ENCODE measurements around the gene MGLL. TPM values are rescaled to one million over a fixed set of nuclear protein-coding genes. Genes with fewer than 3 reads are reported as not detected.

MGLL gene
- total and polyA plus RNA-seq, 4 donors = 9.4 to 277 (median 74.2) TPM

DNA sequence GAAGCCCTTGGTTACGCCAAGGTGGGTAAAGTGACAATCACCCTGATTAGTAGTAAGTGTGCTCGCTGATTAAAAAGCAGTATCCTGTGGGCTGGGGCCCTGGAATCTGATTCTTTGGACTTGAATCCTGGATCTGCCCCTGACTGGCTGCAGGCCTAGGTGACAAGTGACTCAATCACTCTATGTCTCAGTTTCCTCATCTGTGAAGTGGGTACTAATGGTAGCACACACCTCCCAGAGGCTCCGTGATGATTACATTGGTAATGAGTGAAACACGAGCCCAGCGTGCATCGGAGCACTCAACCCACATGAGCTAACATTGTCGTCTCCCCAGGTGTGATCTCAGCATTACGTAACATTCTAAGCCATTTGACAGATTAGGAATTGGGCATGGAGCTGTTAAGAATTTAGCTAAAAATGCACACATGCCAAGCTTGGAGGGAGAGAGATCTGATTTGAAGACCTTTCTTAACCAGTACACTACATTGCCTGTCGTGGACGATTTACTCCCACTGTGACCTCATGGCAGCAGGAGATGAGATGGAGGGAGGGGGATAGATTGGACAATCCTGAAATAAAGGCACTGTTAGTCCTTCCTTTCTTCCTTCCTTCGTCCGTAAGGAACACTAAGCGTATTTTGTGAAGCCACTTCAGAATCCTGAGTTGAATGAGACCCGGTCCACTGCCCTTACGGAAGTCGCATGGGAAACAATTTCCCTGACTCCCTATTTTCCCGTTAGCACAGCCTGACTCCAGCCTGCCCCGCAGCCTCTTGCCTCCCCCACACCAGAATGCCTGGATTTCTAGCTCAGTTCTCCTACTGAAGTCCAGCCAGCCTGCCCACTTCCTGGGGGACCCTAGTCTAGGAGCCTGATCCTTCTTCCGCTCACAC, 32.1 kb downstream of the MGLL start:
- Histone ChIP-seq H3K4me1 (ENCODE audit: control insufficient read depth in 4 of 4, insufficient read depth in 4 of 4, low read length in 3 of 4) (peaks cover 2 to 39% (median 31%) of the 10 kb centered on the region in 4 donors), H3K9ac (ENCODE audit: low read depth in 1 of 2, low read length in 2 of 2) (no peak overlapping the region), H3K27ac (ENCODE audit: low read depth in 1 of 2, low read length in 2 of 2) (no peak overlapping the region), H3K4me3 (ENCODE audit: low read depth in 1 of 3, low read length in 3 of 3) (no peak overlapping the region), H3K36me3 (ENCODE audit: control insufficient read depth in 4 of 4, insufficient read depth in 3 of 4, low read depth in 1 of 4, low read length in 3 of 4) (peaks cover 0 to 11% (median 7%) of the 10 kb centered on the region in 4 donors), H3K9me3 (ENCODE audit: control insufficient read depth in 4 of 4, low read length in 3 of 4) (no peaks in the 10 kb centered on the region), H3K27me3 (ENCODE audit: control insufficient read depth in 4 of 4, insufficient read depth in 4 of 4, low read length in 3 of 4) (no peaks in the 10 kb centered on the region)
- WGBS = 92% methylated on average over 19 of the region's 19 CpGs
- TF ChIP-seq RXRA (IDR thresholded peaks at IDR 0.05) (peak in 1 of 2 donors; percentile 18), EGR1 (IDR thresholded peaks at IDR 0.05; ENCODE audit: low read depth in 2 of 2) (no peak)
- no peak for DNase-seq (ENCODE audit: low spot score)

DNA sequence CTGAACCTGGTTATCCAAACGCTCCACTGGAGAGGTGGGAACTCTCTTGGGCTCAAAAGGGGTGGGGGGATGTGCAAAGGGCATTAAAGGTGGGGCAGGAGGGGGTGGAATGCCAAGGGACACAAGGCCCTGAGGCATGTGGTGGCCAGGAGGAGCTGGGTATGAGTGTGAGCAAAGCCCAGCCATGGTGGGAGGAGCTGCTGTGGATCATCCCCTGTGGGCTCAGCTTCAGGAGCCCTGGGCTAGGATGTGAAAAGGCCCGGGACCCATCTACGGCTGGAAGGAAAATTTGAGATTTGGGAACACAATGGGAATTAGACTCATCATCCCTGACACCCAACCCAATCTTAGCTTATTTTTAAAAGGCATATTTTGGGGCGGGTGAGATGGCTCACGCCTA, 33.3 kb downstream of the MGLL start:
- DNase-seq (ENCODE audit: low spot score) = no peak
- no peaks in the 10 kb centered on the region for H3K9me3 ChIP-seq (ENCODE audit: control insufficient read depth in 4 of 4, low read length in 3 of 4)
- no peaks in the 10 kb centered on the region for H3K27me3 ChIP-seq (ENCODE audit: control insufficient read depth in 4 of 4, insufficient read depth in 4 of 4, low read length in 3 of 4)
- H3K9ac ChIP-seq (ENCODE audit: low read depth in 1 of 2, low read length in 2 of 2) = no peak overlapping the region
- H3K36me3 ChIP-seq (ENCODE audit: control insufficient read depth in 4 of 4, insufficient read depth in 3 of 4, low read depth in 1 of 4, low read length in 3 of 4) = peaks cover 0 to 2% (median 0%) of the 10 kb centered on the region in 4 donors
- 93% methylated on average over 5 of the region's 5 CpGs for WGBS
- H3K4me1 ChIP-seq (ENCODE audit: control insufficient read depth in 4 of 4, insufficient read depth in 4 of 4, low read length in 3 of 4) = peaks cover 8 to 49% (median 37%) of the 10 kb centered on the region in 4 donors
- no peak overlapping the region for H3K4me3 ChIP-seq (ENCODE audit: low read depth in 1 of 3, low read length in 3 of 3)
- TF ChIP-seq NR2F2 (IDR thresholded peaks at IDR 0.05) (no peak), RXRA (IDR thresholded peaks at IDR 0.05) (no peak)
- no peak overlapping the region for H3K27ac ChIP-seq (ENCODE audit: low read depth in 1 of 2, low read length in 2 of 2)

DNA sequence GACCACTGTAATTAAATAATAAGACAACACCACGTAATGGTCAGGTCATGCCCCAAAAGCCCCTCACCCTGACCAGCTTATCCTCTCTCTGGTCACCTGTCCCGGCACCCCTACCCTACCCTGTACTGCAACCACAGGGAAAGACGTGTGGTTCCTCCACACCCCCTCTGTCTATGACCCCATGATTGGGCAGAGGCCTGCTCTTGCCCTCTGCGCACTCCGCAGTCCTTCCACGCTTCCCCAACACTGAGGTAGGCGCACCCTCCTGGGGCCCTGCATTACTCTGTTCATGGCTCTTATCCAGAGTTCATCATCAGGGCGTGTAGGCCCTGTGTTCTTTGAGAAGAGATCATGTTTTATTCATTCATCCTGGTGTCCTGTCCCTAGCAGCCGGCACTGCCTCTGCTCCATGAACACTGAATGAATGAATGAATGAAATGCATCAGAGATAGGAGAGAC, 33.8 kb downstream of the MGLL start:
- TF ChIP-seq, protein P1, sequence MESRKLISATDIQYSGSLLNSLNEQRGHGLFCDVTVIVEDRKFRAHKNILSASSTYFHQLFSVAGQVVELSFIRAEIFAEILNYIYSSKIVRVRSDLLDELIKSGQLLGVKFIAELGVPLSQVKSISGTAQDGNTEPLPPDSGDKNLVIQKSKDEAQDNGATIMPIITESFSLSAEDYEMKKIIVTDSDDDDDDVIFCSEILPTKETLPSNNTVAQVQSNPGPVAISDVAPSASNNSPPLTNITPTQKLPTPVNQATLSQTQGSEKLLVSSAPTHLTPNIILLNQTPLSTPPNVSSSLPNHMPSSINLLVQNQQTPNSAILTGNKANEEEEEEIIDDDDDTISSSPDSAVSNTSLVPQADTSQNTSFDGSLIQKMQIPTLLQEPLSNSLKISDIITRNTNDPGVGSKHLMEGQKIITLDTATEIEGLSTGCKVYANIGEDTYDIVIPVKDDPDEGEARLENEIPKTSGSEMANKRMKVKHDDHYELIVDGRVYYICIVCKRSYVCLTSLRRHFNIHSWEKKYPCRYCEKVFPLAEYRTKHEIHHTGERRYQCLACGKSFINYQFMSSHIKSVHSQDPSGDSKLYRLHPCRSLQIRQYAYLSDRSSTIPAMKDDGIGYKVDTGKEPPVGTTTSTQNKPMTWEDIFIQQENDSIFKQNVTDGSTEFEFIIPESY (IDR thresholded peaks at IDR 0.05) = no peak
- no peak for TF ChIP-seq TAF1 (conservative IDR thresholded peaks at IDR 0.05)
- WGBS = 92% methylated on average over 9 of the region's 9 CpGs
- no peak overlapping the region for H3K27ac ChIP-seq (ENCODE audit: low read depth in 1 of 2, low read length in 2 of 2)
- H3K9ac ChIP-seq (ENCODE audit: low read depth in 1 of 2, low read length in 2 of 2) = no peak overlapping the region
- H3K36me3 ChIP-seq (ENCODE audit: control insufficient read depth in 4 of 4, insufficient read depth in 3 of 4, low read depth in 1 of 4, low read length in 3 of 4) = no peaks in the 10 kb centered on the region
- no peaks in the 10 kb centered on the region for H3K9me3 ChIP-seq (ENCODE audit: control insufficient read depth in 4 of 4, low read length in 3 of 4)
- H3K4me1 ChIP-seq (ENCODE audit: control insufficient read depth in 4 of 4, insufficient read depth in 4 of 4, low read length in 3 of 4) = peaks cover 8 to 54% (median 37%) of the 10 kb centered on the region in 4 donors
- H3K4me3 ChIP-seq (ENCODE audit: low read depth in 1 of 3, low read length in 3 of 3) = no peak overlapping the region
- DNase-seq (ENCODE audit: low spot score) = no peak
- no peaks in the 10 kb centered on the region for H3K27me3 ChIP-seq (ENCODE audit: control insufficient read depth in 4 of 4, insufficient read depth in 4 of 4, low read length in 3 of 4)

DNA sequence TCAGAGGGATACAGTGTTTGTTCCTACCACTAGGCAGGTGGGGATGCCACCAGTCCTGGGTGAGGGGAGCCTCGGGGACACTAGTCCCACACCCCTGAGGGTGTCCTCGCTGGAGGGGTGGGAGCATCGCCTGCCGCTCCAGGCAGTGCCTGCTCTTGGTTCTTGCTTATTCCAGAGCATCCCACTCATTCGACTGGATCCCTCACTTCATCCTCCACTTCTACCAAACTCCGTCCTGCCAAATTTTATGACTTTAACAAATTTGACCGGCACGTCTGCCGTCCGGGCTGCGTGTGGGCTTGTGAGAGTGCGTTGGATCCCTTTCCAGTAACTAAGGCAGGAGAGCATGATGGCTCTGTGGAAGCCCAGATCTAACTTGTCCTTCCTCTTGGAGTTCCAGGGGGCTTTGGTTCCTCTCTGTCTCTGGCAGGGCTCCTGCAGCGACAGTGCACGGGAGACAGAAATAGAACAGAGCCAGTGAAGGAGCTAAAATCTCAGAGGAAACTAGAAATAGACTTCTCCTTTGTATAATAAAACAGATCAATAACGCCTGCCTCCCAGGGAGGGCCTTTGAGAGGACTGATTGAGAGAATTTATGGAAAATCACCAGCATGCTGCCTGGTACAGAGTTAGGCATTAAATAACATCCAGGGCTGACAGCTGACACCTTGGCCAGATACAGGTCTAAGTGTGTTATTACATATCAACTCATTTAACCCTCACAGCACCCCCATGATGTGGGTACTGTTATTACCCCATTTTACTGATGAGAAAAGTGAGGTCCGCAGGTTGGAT, 34.5 kb downstream of the MGLL start:
- Histone ChIP-seq H3K9me3 (ENCODE audit: control insufficient read depth in 4 of 4, low read length in 3 of 4) (no peaks in the 10 kb centered on the region), H3K27me3 (ENCODE audit: control insufficient read depth in 4 of 4, insufficient read depth in 4 of 4, low read length in 3 of 4) (no peaks in the 10 kb centered on the region), H3K9ac (ENCODE audit: low read depth in 1 of 2, low read length in 2 of 2) (no peak overlapping the region), H3K4me3 (ENCODE audit: low read depth in 1 of 3, low read length in 3 of 3) (no peak overlapping the region), H3K4me1 (ENCODE audit: control insufficient read depth in 4 of 4, insufficient read depth in 4 of 4, low read length in 3 of 4) (peaks cover 8 to 51% (median 37%) of the 10 kb centered on the region in 4 donors), H3K27ac (ENCODE audit: low read depth in 1 of 2, low read length in 2 of 2) (peak overlapping the region; percentile 42 to 58), H3K36me3 (ENCODE audit: control insufficient read depth in 4 of 4, insufficient read depth in 3 of 4, low read depth in 1 of 4, low read length in 3 of 4) (no peaks in the 10 kb centered on the region)
- DNase-seq (ENCODE audit: low spot score) = no peak
- 88% methylated on average over 16 of the region's 16 CpGs for WGBS
- TF ChIP-seq HNF4A (conservative IDR thresholded peaks at IDR 0.05) (no peak), HNF4G (IDR thresholded peaks at IDR 0.05) (no peak), TAF1 (conservative IDR thresholded peaks at IDR 0.05) (no peak), SP1 (IDR thresholded peaks at IDR 0.05) (no peak), FOXA1 (IDR thresholded peaks at IDR 0.05) (no peak), GABPA (IDR thresholded peaks at IDR 0.05 in 1 of 2, conservative IDR thresholded peaks at IDR 0.05 in 1 of 2) (no peak), EGR1 (IDR thresholded peaks at IDR 0.05; ENCODE audit: low read depth in 2 of 2) (no peak), YY1 (IDR thresholded peaks at IDR 0.05) (no peak)
- TF ChIP-seq, protein P2, sequence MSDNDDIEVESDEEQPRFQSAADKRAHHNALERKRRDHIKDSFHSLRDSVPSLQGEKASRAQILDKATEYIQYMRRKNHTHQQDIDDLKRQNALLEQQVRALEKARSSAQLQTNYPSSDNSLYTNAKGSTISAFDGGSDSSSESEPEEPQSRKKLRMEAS (IDR thresholded peaks at IDR 0.05) = no peak
- TF ChIP-seq, protein P1 (IDR thresholded peaks at IDR 0.05) = no peak
- TF ChIP-seq, protein P3, sequence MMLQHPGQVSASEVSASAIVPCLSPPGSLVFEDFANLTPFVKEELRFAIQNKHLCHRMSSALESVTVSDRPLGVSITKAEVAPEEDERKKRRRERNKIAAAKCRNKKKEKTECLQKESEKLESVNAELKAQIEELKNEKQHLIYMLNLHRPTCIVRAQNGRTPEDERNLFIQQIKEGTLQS (IDR thresholded peaks at IDR 0.05) = no peak
- TF ChIP-seq, protein P4, sequence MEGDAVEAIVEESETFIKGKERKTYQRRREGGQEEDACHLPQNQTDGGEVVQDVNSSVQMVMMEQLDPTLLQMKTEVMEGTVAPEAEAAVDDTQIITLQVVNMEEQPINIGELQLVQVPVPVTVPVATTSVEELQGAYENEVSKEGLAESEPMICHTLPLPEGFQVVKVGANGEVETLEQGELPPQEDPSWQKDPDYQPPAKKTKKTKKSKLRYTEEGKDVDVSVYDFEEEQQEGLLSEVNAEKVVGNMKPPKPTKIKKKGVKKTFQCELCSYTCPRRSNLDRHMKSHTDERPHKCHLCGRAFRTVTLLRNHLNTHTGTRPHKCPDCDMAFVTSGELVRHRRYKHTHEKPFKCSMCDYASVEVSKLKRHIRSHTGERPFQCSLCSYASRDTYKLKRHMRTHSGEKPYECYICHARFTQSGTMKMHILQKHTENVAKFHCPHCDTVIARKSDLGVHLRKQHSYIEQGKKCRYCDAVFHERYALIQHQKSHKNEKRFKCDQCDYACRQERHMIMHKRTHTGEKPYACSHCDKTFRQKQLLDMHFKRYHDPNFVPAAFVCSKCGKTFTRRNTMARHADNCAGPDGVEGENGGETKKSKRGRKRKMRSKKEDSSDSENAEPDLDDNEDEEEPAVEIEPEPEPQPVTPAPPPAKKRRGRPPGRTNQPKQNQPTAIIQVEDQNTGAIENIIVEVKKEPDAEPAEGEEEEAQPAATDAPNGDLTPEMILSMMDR (IDR thresholded peaks at IDR 0.05; ENCODE audit: low read depth, low read length, missing input control) = no peak
